Pancreas (tissue), 10 donors: ENCODE results near the gene ZNF267. TPM values are rescaled to one million over a fixed set of nuclear protein-coding genes. Genes with fewer than 3 reads are reported as not detected.
A peak's percentile ranks its signal among the peaks of the same experiment; 100 is the strongest.

Experiments used
- ATAC-seq, 4 donors: fragments of 200-7000 bp; cut with Tn5 transposase; one replicate each; pipeline versions ENCODE4 v1.8.0 to v1.9.1; 2020; ENCODE audit warnings: mild to moderate bottlenecking in 4 of 4, moderate library complexity in 4 of 4
- DNase-seq, 6 donors: peaks; one replicate each; pipeline ENCODE4 v3.0.0-alpha.2; 2020
- FAIRE-seq: peaks from 2 replicates; lab custom pipeline; 2012; peaks lifted over from hg19 to GRCh38; lab: Jason Lieb, UNC
- H3K27ac ChIP-seq, 4 donors: fragments of 200-600 bp; sonication (generic); 1 replicate in 3 of 4; 2 replicates in 1 of 4; pipeline versions ENCODE4 v1.5.0 to v1.8.0; 2020
- H3K27me3 ChIP-seq, 4 donors: fragments of 200-600 bp; one replicate each; pipeline ENCODE4 v1.8.0; 2021
- H3K36me3 ChIP-seq, 3 donors: fragments of 200-600 bp; sonication (generic) in 1 of 3; one replicate each; pipeline versions ENCODE4 v1.5.0 to v1.8.0; 2020 to 2021
- H3K4me1 ChIP-seq, 3 donors: fragments of 200-600 bp; one replicate each; pipeline ENCODE4 v1.8.0; 2021
- H3K4me3 ChIP-seq, 4 donors: fragments of 200-600 bp; sonication (generic) in 2 of 4; one replicate each; pipeline versions ENCODE4 v1.5.0 to v1.8.0; 2020 to 2021
- H3K9me3 ChIP-seq, 4 donors: fragments of 200-600 bp; one replicate each; pipeline ENCODE4 v1.8.0; 2021
- CTCF ChIP-seq, 4 donors: fragments of 200-600 bp; sonication (generic) in 3 of 4; IDR thresholded peaks; one replicate each; pipeline versions ENCODE4 v1.5.0 to v1.8.0; 2021; ENCODE audit warnings: antibody characterized with exemption in 4 of 4
- WGBS, 2 donors: extraction: QIAGEN DNeasy Blood & Tissue Kit; methylation state at CpG; one replicate each; pipeline ENCODE4 v1.1.7; 2013; 5-methylcytosine and 5-hydroxymethylcytosine counted together
- intact Hi-C, 3 donors: fragments of 100-400 bp; cut with DNase I; formaldehyde crosslinking; loops; one replicate each; pipeline versions ENCODE4 v1.11.1 to v1.14.2; 2022
- polyA plus RNA-seq, 2 donors: library from polyadenylated mRNA; stranded (reverse); fragments of 200-250 nt; gene quantifications; one replicate each; pipeline ENCODE4 v1.2.3, GENCODE V29; 2013
- total RNA-seq, 6 donors: library from RNA; stranded (reverse); fragmentation: NEBNext Ultra II Directional in 4 of 6; extraction: Animal tissue kit (Norgen Biotek cat#: 25700) in 4 of 6; gene quantifications; one replicate each; pipeline versions ENCODE4 v1.2.1 to v1.2.4, GENCODE V29; 2021 to 2023
- donor health status: healthy with polysubstance abuse.
- donor health status: DM: no; HTN: no; CAD: no; lungs with moderate emphysema.
- donor health status: DM: no; HTN: no; CAD: no.
- donor health status: control.
- donor health status: control.
- donor health status: Bipolar disorder and iron deficiency.
- donor health status: DM: yes; HTN: yes; CAD: no.
- donor health status: DM: no; HTN: no; CAD: no.
- donor health status: DM: no; HTN: no; CAD: no.
- donor health status: DM: yes; HTN: yes; CAD: no.

ZNF267 gene
- total and polyA plus RNA-seq, 8 donors = 1.2 to 13.8 (median 5.1) TPM

DNA sequence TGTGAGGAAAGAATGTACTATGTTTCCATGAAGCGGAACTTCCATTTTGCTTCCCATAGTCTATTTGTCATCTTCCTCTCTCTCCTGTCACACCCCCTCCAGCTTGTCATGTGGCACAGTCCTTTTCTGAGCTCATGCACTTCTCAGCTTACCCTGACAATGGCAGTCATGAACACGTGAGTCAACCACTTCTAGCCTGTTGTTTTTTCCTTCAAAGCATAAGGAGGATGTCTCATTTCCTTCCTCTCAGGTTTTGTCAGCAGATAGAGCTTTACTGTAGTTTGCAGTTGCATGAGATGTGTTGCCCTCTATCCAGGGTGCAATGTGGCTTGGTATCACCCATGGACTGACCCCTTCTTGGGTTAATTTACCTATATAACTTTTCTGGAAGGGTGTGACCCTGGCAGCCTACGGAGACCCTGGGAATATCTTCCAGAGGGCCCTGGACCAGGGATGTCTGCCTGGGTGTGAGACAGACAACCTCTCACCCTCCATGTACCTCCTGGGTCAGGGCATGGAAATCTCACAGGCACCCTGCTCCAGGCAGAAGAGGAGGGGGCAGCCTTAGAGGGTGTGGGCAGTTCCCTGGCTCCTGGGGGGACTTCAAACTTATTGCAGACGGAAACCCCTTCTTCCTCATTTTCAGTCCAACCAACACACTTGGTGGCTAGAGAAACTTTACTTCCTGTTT is 4.0 kb upstream of the ZNF267 start:
- Histone ChIP-seq H3K4me1 (peaks cover 0 to 6% (median 0%) of the 10 kb centered on the region in 3 donors), H3K27ac (peak overlapping the region in 2 of 4 donors; percentile 58 to 71), H3K36me3 (no peaks in the 10 kb centered on the region), H3K27me3 (no peaks in the 10 kb centered on the region), H3K4me3 (no peak overlapping the region), H3K9me3 (no peaks in the 10 kb centered on the region)
- 39% methylated on average over 4 of the region's 4 CpGs for WGBS, 2 donors
- TF ChIP-seq CTCF (IDR thresholded peaks at IDR 0.05) = no peak
- FAIRE-seq (no peak), ATAC-seq (peak in 2 of 4 donors; percentile 39 to 51), DNase-seq (peak in 1 of 6 donors; percentile 66)
- intact Hi-C loops = loop anchor here in 1 of 3 donors (10.0 kb wide), 1 partner anchor 65 kb away; no protein-coding TSS in a partner anchor

DNA sequence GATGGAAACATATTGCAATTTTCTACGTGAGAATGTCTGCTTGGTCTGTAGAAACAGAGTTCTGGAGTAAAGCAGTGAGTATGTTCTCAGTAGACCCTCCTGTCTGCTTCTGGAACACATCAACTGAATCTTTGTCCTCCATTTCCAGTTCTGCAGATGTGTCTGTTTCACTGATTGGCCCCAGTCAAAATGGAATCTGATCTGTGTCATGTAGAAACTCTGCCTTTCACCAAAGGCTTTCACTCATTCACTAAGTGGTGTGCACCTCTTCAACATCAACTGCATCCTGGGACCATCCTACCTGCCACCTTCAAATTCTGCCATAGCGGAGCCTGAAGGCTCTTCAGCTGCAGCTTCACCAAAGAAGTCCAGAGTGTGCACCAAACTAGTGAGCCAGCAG is 2.8 kb upstream of the ZNF267 start:
- intact Hi-C loops = loop anchor here in 1 of 3 donors (10.0 kb wide), 1 partner anchor 64 kb away; no protein-coding TSS in a partner anchor
- Histone ChIP-seq H3K27ac (no peak overlapping the region), H3K4me1 (peaks cover 0 to 16% (median 6%) of the 10 kb centered on the region in 3 donors), H3K36me3 (no peaks in the 10 kb centered on the region), H3K9me3 (no peaks in the 10 kb centered on the region), H3K4me3 (no peak overlapping the region), H3K27me3 (no peaks in the 10 kb centered on the region)
- no peak for TF ChIP-seq CTCF (IDR thresholded peaks at IDR 0.05)
- DNase-seq (no peak), ATAC-seq (no peak), FAIRE-seq (no peak)
- WGBS, 2 donors = 55 to 78% methylated on average over 2 of the region's 2 CpGs

GRCh38 chr16:31871510-31871909 is 2.1 kb upstream of the ZNF267 start:
- intact Hi-C loops = loop anchor here in 1 of 3 donors (10.0 kb wide), 1 partner anchor 63 kb away; no protein-coding TSS in a partner anchor
- peaks cover 0 to 22% (median 6%) of the 10 kb centered on the region in 3 donors for H3K4me1 ChIP-seq
- H3K9me3 ChIP-seq = no peaks in the 10 kb centered on the region
- DNase-seq (no peak), ATAC-seq (no peak), FAIRE-seq (no peak)
- no peaks in the 10 kb centered on the region for H3K36me3 ChIP-seq
- TF ChIP-seq CTCF (IDR thresholded peaks at IDR 0.05) = no peak
- 65 to 74% methylated on average over 3 of the region's 3 CpGs for WGBS, 2 donors
- H3K27me3 ChIP-seq = no peaks in the 10 kb centered on the region
- no peak overlapping the region for H3K4me3 ChIP-seq
- H3K27ac ChIP-seq = no peak overlapping the region

GRCh38 chr16:31872201-31872600 is 1.4 kb upstream of the ZNF267 start:
- ATAC-seq = no peak
- no peak for FAIRE-seq
- Histone ChIP-seq H3K27me3 (no peaks in the 10 kb centered on the region), H3K36me3 (no peaks in the 10 kb centered on the region), H3K9me3 (no peaks in the 10 kb centered on the region), H3K4me3 (no peak overlapping the region), H3K4me1 (peaks cover 0 to 29% (median 6%) of the 10 kb centered on the region in 3 donors), H3K27ac (no peak overlapping the region)
- DNase-seq = no peak
- no peak for TF ChIP-seq CTCF (IDR thresholded peaks at IDR 0.05)
- WGBS, 2 donors = 64 to 74% methylated on average over 6 of the region's 6 CpGs
- intact Hi-C loops = loop anchor here in 1 of 3 donors (10.0 kb wide), 1 partner anchor 63 kb away; no protein-coding TSS in a partner anchor
